Activated T-helper 17 cell treated with anti-CD3 and anti-CD28 coated beads, Interleukin-2, amount 50 U/mL, for 72 hours (primary cell): ENCODE results near the gene HIP1. TPM values are rescaled to one million over a fixed set of nuclear protein-coding genes. Genes with fewer than 3 reads are reported as not detected.
A peak's percentile ranks its signal among the peaks of the same experiment; 100 is the strongest.
"Not testable (repeated sequence)": the region's sequence is repeated elsewhere in the genome, so short reads cannot be mapped to it uniquely, and the experiment has no call there.

Experiments used
- ATAC-seq: fragments of 150-1000 bp; cut with Tn5 transposase; replicated peaks from 2 replicates; pipeline ENCODE4 v1.10.0; 2021; ENCODE audit warnings: mild to moderate bottlenecking, moderate library complexity
- H3K27ac Mint-ChIP-seq: one replicate; pipeline ENCODE4 v1.8.0; 2022; ENCODE audit warnings: mixed read lengths
- H3K27me3 Mint-ChIP-seq: one replicate; pipeline ENCODE4 v1.8.0; 2022; ENCODE audit warnings: mixed read lengths
- H3K36me3 Mint-ChIP-seq: one replicate; pipeline ENCODE4 v1.8.0; 2022; ENCODE audit warnings: low read depth, mild to moderate bottlenecking, mixed read lengths
- H3K4me1 Mint-ChIP-seq: one replicate; pipeline ENCODE4 v1.8.0; 2022; ENCODE audit warnings: mixed read lengths
- H3K4me3 Mint-ChIP-seq: one replicate; pipeline ENCODE4 v1.8.0; 2022; ENCODE audit warnings: mild to moderate bottlenecking, mixed read lengths
- H3K9me3 Mint-ChIP-seq: one replicate; pipeline ENCODE4 v1.8.0; 2022; ENCODE audit warnings: mixed read lengths
- total RNA-seq, 2 donors: library from RNA; stranded (reverse); gene quantifications; one replicate each; pipeline ENCODE4 v1.2.3, GENCODE V29; 2022

The HIP1 gene
- total RNA-seq, 2 donors from 2014 or later = 9.8 to 13.0 TPM

DNA sequence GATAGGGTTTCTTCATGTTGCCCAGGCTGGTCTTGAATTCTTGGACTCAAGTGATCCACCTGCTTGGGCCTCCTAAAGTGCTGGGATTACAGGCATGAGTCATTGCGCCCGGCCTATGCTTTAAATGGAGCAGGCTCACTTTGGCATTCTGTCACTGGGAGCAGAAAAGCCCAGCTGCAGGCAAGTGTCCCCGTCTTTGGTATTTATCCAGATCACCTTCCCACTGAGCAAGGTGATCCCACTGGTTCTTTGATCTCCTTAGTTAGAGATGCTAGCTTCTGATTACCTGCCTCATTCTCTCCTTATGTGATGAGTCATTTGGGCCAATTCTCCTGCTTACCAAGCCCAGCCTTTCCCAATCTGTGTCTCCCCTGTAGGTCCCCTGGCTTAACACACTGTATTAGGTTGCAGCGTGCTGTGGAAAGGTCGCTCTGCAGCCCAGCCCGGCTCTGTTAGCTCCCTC lies 207.4 kb downstream of the HIP1 start:
- H3K27ac Mint-ChIP-seq = no peak overlapping the region
- ATAC-seq = no peak
- peaks cover 16% of the 10 kb centered on the region for H3K36me3 Mint-ChIP-seq
- peaks cover 8% of the 10 kb centered on the region for H3K4me1 Mint-ChIP-seq
- no peak overlapping the region for H3K4me3 Mint-ChIP-seq
- H3K9me3 Mint-ChIP-seq = no peaks in the 10 kb centered on the region
- H3K27me3 Mint-ChIP-seq = no peaks in the 10 kb centered on the region

GRCh38 chr7:75527224-75527722 lies 211.5 kb downstream of the HIP1 start:
- H3K4me1 Mint-ChIP-seq = peaks cover 14% of the 10 kb centered on the region
- H3K27ac Mint-ChIP-seq = peak overlapping the region; percentile 96
- H3K27me3 Mint-ChIP-seq, H3K9me3 Mint-ChIP-seq: not testable (repeated sequence)
- ATAC-seq = peak; percentile 14
- peaks cover 57% of the 10 kb centered on the region for H3K36me3 Mint-ChIP-seq
- H3K4me3 Mint-ChIP-seq = peak overlapping the region; percentile 95

DNA sequence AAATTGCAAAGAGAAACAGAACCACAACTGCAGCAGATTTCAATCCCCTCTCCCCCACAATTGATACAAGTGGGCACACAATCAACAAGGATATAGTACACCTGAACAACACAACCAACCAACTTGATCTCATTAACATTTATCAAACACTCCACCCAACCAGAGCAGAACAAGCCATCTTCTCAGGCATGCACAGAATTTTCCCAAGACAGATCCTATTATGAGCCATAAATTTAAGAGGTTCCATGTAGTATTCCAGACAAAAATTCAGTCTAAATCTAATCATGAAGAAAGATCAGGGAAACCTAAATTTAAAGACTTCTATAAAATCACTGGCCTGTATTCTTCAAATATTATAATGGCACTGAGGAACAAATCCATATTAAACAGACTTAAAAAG lies 217.0 kb downstream of the HIP1 start:
- not testable (repeated sequence) for H3K9me3 Mint-ChIP-seq, H3K4me3 Mint-ChIP-seq, ATAC-seq, H3K27me3 Mint-ChIP-seq, H3K27ac Mint-ChIP-seq
- H3K36me3 Mint-ChIP-seq = peaks cover 91% of the 10 kb centered on the region
- peaks cover 27% of the 10 kb centered on the region for H3K4me1 Mint-ChIP-seq

- H3K36me3 Mint-ChIP-seq = peaks cover 81% of the 10 kb centered on the region
- ATAC-seq, H3K27me3 Mint-ChIP-seq: not testable (repeated sequence)
These were observed 219.9 kb downstream of the HIP1 start for GRCh38 chr7:75518842-75519241.

DNA sequence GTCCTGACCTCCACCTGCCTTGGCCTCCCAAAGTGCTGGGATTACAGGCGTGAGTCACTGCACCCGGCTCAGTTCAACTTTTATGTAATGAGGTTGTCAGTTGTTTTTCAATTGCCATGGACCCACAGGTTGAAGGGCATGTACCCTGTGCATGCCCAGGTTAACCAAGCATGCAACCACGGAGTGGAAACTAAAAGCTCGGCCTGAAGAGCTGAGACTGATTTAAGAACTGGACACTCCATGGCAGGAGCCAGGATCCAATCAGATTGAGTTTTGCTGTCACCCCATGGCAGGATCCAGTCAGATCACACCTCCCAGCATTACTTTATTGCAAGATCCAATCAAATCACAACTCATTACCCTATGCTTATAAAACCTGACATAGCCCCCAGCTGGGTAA lies 229.7 kb downstream of the HIP1 start:
- peaks cover 36% of the 10 kb centered on the region for H3K36me3 Mint-ChIP-seq
- not testable (repeated sequence) for H3K27ac Mint-ChIP-seq, H3K9me3 Mint-ChIP-seq, ATAC-seq, H3K4me3 Mint-ChIP-seq, H3K4me1 Mint-ChIP-seq, H3K27me3 Mint-ChIP-seq

More at GRCh38 chr7:75518842-75519241, 219.9 kb downstream of the HIP1 start:
- not testable (repeated sequence) for H3K9me3 Mint-ChIP-seq, H3K27ac Mint-ChIP-seq, H3K4me3 Mint-ChIP-seq
- H3K4me1 Mint-ChIP-seq = peaks cover 22% of the 10 kb centered on the region

GRCh38 chr7:75492020-75492419 lies 246.7 kb downstream of the HIP1 start, which contains the start of gene SPDYE5:
Gene SPDYE5 (plus strand): TSS chr7:75492320. CDS start chr7:75494048, 1,728 bp downstream.
- H3K4me3 Mint-ChIP-seq, H3K4me1 Mint-ChIP-seq, ATAC-seq, H3K27me3 Mint-ChIP-seq, H3K9me3 Mint-ChIP-seq, H3K36me3 Mint-ChIP-seq, H3K27ac Mint-ChIP-seq: not testable (repeated sequence)

GRCh38 chr7:75485979-75486643 lies 252.6 kb downstream of the HIP1 start, which contains the start of gene POM121C:
Gene POM121C (minus strand): TSS chr7:75486299. CDS start chr7:75441496, 44,803 bp downstream.
- H3K4me1 Mint-ChIP-seq, H3K9me3 Mint-ChIP-seq, H3K27me3 Mint-ChIP-seq: not testable (repeated sequence)
- Mint-ChIP-seq H3K36me3 (peaks cover 38% of the 10 kb centered on the region), H3K27ac (peak within 1 kb of the TSS; percentile 85), H3K4me3 (peak within 1 kb of the TSS; percentile 91)
- ATAC-seq = peak; percentile 100

DNA sequence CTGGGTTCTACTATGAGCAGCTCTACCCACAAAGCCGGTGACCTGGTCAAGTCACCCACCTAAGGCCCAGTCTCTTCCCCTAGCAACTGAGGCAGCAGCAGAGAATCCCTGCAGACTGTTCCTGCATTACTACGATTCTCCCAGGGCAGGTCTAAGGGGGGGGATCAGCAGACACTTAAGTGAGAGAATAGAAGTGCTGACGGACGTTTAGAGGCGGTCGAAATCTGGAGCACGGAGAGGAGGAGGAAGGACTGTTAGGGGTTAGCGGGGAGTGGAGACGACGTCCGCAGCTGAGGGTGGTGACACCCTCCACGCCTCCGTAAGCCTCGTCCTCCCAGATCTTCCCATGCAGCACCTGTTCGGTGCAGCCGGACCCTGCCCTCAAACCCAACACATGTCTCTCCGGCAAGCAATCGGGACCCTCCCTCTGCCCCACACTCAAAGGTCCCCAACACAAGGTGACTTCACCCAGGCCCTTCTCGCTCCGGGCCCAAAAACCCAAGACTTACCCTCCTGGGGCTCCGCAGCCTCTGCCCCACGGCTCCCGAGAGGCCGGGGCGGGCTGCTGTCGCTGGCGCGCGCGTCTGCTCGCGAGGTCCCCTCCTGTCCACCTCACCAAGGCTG lies 253.3 kb downstream of the HIP1 start:
- not testable (repeated sequence) for H3K9me3 Mint-ChIP-seq, H3K4me1 Mint-ChIP-seq, H3K27me3 Mint-ChIP-seq
- ATAC-seq = peak; percentile 3
- Mint-ChIP-seq H3K4me3 (peak overlapping the region; percentile 91), H3K27ac (peak overlapping the region; percentile 85), H3K36me3 (peaks cover 38% of the 10 kb centered on the region)

Other genes with a start within 250 kb of the HIP1 start
- under 1 TPM in 1 of 2 donors, not detected in 1; 0.24 TPM for gene SPDYE5, start 246.6 kb downstream of the HIP1 start, total RNA-seq
- not detected for gene CCL26, start 33.3 kb upstream of the HIP1 start, total RNA-seq
- gene CCL24, start 74.9 kb upstream of the HIP1 start, total RNA-seq = not detected
- 10 to 100 TPM; 16.5 to 19.3 TPM for gene RHBDD2, start 140.1 kb upstream of the HIP1 start, total RNA-seq
- 10 to 100 TPM; 24.4 to 53.7 TPM for gene POR, start 176.2 kb upstream of the HIP1 start, total RNA-seq